Activated CD4-positive, alpha-beta T cell treated with anti-CD3 and anti-CD28 coated beads, Interleukin-2, amount 10 ng/mL, durations not matched to agents 7 days and 5 days (primary cell): ENCODE data around the gene NUP93. TPM values are rescaled to one million over a fixed set of nuclear protein-coding genes. Genes with fewer than 3 reads are reported as not detected.
A peak's percentile ranks its signal among the peaks of the same experiment; 100 is the strongest.

ENCODE experiments used
- CTCF ChIA-PET: fragments of 350-600 bp; sonication (Branson Sonifier 250); formaldehyde crosslinking; loops from one replicate; lab custom pipeline; 2021; ENCODE audit warnings: antibody characterized with exemption; lab: Charles Lee
- POLR2A ChIA-PET: fragments of 350-600 bp; sonication (Branson Sonifier 250); formaldehyde crosslinking; loops from one replicate; lab custom pipeline; 2021; ENCODE audit warnings: antibody characterized with exemption; lab: Charles Lee
- DNase-seq: peaks from one replicate; pipeline ENCODE4 v3.0.0-alpha.2; 2020
- H3K27ac Mint-ChIP-seq: one replicate; pipeline ENCODE4 v1.8.0; 2021; ENCODE audit warnings: mild to moderate bottlenecking, moderate library complexity, mixed read lengths
- H3K27me3 Mint-ChIP-seq: one replicate; pipeline ENCODE4 v1.8.0; 2021; ENCODE audit warnings: mixed read lengths
- H3K36me3 Mint-ChIP-seq: one replicate; pipeline ENCODE4 v1.8.0; 2021; ENCODE audit warnings: low read depth, mixed read lengths
- H3K4me1 Mint-ChIP-seq: one replicate; pipeline ENCODE4 v1.8.0; 2021; ENCODE audit warnings: mixed read lengths
- H3K4me3 Mint-ChIP-seq: one replicate; pipeline ENCODE4 v1.8.0; 2021; ENCODE audit warnings: mild to moderate bottlenecking, moderate library complexity, mixed read lengths
- H3K9me3 Mint-ChIP-seq: one replicate; pipeline ENCODE4 v1.8.0; 2021; ENCODE audit warnings: mixed read lengths
- total RNA-seq, 2 experiments: library from RNA; stranded (reverse); gene quantifications; one replicate each; pipeline ENCODE4 v1.2.3, GENCODE V29; 2021

The NUP93 gene
- 10 to 100 TPM; 85.0 to 85.9 TPM for total RNA-seq

DNA sequence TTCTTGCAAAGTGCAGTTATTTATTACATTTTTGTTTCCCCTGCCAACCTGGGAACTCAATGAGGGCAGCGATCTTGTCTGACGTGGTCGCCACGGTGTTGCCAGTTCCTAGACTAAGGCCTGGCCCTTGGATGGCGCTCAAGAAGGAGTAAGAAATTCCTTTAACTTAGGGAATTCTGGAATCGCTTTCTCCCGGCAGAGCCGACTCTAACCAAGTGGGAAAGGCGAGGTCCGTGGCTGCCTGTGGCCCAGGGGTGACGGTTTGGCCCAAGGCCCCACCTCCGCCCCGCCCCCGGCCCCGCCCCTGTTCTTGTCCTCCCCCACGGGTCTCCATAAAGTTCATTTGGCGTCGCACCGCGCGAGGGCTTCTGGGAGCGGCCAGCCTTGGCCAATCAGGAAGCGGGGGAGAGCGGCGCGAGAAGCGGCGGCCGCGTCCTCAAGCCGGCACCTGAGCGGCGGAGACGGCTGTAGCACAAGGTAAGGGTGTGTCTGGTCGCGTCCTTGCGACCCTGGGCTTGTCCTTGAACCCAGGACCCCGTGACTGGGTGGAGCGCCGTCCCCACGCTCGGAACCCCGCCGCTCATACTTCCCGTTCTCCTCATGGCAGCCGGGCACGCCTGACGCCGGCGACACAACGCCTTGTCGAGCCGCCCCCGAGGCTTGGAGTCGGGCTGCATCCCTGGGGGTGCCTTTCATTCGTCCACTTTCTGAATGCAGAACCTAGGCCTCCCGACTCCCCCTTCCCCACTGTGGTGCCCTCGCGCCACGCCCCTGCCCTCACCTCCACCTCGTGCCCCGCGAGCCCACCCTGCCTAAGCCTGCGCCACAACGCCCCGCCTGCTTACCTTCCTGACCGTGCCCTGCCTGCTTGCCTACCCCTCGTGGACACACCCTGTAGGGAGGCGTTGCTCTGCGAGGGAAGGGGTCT is at the start of gene NUP93:
TSS of gene NUP93 (plus strand) at position 395 of the 928 bp plus-strand sequence. CDS start 18,119 bp downstream, outside the sequence.
- peaks cover 13% of the 10 kb centered on the region for H3K4me1 Mint-ChIP-seq
- CTCF ChIA-PET, result interaction anchor here (0.6 to 1.5 kb wide), 3 partner anchors 12 to 44 kb away, joined by 3 to 5 read pairs (median 4); no protein-coding TSS in a partner anchor
- peak; percentile 94 for DNase-seq
- peak within 1 kb of the TSS; percentile 81 for H3K27ac Mint-ChIP-seq
- no peak within 1 kb of the TSS for H3K4me3 Mint-ChIP-seq
- H3K9me3 Mint-ChIP-seq, result no peaks in the 10 kb centered on the region
- POLR2A ChIA-PET, result no interaction called here
- H3K27me3 Mint-ChIP-seq, result no peaks in the 10 kb centered on the region
- no peaks in the 10 kb centered on the region for H3K36me3 Mint-ChIP-seq

DNA sequence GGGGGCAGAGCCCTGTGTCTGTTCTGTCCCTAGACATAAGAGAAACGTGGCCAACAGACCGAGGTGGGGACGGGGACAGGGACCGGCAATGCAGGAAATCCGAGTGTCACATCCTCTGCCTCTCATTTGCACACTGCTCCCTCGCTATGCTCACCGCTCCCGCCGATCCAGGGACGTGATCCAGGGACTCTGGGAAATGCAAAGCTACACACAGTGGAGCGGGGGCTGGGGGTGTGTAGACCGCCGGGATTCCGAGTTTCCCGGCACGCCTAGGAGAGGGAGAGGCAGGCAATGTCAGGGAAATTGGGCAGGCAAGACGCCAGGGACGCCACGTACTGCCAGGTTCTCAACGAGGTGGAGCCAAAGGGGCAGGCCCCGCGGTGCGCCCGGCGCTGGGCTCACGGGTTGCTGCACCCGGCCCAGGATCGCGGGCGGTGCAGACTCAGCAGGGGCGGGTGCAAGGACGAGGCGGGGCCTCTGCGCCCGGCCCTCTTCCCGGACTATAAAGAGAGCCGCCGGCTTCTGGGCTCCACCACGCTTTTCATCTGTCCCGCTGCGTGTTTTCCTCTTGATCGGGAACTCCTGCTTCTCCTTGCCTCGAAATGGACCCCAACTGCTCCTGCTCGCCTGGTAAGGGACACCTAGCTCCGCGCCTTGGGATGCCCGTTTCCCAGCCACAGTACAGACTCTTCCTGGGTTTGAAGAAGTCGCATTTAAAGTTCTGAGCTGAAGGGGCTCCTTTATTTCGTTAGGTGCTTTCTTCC is 47.8 kb upstream of the NUP93 start, which contains the start of gene MT1X:
TSS of gene MT1X (plus strand) at position 532 of the 764 bp plus-strand sequence. CDS start at position 603, 71 bp downstream.
- Mint-ChIP-seq H3K4me1 (peaks cover 26% of the 10 kb centered on the region), H3K9me3 (peaks cover 3% of the 10 kb centered on the region), H3K27me3 (no peaks in the 10 kb centered on the region), H3K4me3 (peak within 1 kb of the TSS; percentile 95), H3K36me3 (peaks cover 5% of the 10 kb centered on the region), H3K27ac (peak within 1 kb of the TSS; percentile 96)
- DNase-seq, result peak; percentile 92
- ChIA-PET POLR2A (interaction anchor here (0.6 kb wide), 1 partner anchor 27 kb away, joined by 3 read pairs; no protein-coding TSS in a partner anchor), CTCF (interaction anchor here (0.6 to 1.5 kb wide), 6 partner anchors 10 to 27 kb away, joined by 3 to 5 read pairs (median 4); partner anchors contain the start of gene MT1H)

DNA sequence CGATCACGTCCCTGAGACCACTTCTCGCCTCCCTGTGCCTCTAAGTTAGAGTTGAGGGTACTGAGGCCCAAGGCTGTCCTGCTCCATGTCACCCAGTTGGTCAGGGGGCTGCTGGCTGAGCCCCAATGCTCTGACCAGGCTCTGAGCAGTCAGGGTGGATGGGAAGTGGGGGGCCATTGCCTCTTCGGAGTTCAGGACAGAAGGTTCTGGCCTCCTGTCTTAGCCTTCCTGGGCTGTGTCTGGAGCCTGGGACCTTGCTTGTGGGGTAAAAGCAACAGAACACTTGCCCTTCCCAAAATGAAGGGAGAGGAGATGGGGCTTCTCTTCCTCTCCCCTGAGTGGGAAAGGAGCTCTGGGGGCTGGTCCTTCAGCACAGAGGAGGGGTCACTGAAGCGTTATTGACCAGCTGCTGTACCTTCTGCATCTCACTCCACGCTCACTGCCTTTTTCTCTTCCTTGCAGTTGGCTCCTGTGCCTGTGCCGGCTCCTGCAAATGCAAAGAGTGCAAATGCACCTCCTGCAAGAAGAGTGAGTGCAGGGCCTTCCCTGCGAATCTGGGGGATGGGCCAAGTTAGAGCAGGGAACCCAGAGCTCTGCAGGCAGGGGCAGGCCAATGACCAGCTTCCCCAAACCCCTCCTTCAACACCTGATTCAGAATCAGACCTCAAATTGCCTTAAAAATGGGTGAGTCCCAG is 47.1 kb upstream of the NUP93 start:
- ChIA-PET CTCF (interaction anchor here (0.9 to 1.5 kb wide), 5 partner anchors 11 to 27 kb away, joined by 3 to 5 read pairs (median 4); partner anchors contain the start of gene MT1H), POLR2A (interaction anchor here (0.6 kb wide), 1 partner anchor 26 kb away, joined by 3 read pairs; no protein-coding TSS in a partner anchor)
- Mint-ChIP-seq H3K4me3 (peak overlapping the region; percentile 95), H3K9me3 (peaks cover 4% of the 10 kb centered on the region), H3K27ac (peak overlapping the region; percentile 96), H3K4me1 (peaks cover 26% of the 10 kb centered on the region), H3K27me3 (no peaks in the 10 kb centered on the region), H3K36me3 (peaks cover 5% of the 10 kb centered on the region)
- DNase-seq, result peak; percentile 17

DNA sequence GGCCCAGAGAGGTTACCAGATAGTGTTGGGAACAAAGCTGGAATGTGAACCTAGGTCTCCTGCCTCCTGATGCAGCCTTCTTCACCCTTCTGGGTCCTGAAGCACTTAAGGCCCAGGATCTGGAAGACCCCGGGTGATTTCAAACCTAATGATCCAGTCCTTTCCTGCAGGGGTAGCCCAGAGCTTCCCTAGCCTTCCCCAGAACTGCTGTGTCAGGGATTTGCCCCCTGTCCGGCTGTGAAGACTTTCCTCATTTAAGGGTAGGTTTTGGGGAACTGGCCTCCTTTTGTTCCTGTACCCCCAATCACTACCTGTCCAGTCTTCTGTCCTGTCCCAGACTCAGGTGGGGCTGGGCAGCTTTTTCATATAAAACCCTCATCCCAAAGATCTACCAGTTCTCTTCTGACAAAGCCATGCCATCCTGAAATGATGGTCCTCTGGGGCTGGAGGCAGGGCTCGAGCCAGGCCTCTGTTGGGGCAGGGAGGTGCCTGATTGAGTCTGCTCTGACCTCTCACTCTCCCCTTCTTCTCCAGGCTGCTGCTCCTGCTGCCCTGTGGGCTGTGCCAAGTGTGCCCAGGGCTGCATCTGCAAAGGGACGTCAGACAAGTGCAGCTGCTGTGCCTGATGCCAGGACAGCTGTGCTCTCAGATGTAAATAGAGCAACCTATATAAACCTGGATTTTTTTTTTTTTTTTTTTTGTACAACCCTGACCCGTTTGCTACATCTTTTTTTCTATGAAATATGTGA is 46.3 kb upstream of the NUP93 start:
- Mint-ChIP-seq H3K36me3 (peaks cover 5% of the 10 kb centered on the region), H3K9me3 (peaks cover 6% of the 10 kb centered on the region), H3K27me3 (peaks cover 1% of the 10 kb centered on the region), H3K4me1 (peaks cover 26% of the 10 kb centered on the region), H3K27ac (no peak overlapping the region), H3K4me3 (peak overlapping the region; percentile 95)
- ChIA-PET CTCF (interaction anchor here (0.7 to 3.5 kb wide), 7 partner anchors 12 to 444 kb away, joined by 3 to 21 read pairs (median 4); no protein-coding TSS in a partner anchor), POLR2A (no interaction called here)
- no peak for DNase-seq

DNA sequence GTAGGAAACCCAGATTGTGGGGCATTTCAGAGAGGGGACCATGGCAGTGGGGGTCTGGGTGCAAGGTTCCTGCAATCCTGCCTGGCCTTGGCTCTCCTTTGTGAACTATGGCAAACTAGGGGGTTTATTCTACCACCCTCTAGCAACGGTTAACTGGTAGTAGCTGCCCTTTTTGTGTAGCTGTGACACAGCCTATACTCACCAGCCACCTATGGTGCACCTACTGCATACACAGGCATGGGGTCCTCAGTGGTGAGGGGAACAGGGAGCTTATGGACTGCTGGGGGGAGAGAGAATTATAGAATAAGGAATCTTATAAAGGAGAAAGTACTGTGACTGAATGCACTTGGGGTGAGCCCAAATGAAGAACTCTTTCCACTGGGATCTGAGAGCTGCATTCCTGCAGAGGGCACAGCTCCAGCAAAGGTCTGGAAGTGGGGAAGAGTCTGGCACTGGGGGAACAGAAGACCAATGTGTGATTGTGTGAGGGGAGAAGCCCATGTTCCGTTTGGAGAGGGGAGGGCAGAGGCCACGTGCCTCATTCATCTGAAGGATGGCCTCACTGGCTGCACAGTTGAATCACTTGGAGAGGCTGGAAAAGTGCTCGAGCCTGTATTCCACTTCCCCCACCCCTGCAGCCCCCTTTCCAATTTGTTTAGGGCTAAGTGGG is 45.5 kb upstream of the NUP93 start:
- ChIA-PET POLR2A (no interaction called here), CTCF (interaction anchor here (0.7 to 3.5 kb wide), 4 partner anchors 17 to 443 kb away, joined by 3 to 21 read pairs (median 4); no protein-coding TSS in a partner anchor)
- H3K9me3 Mint-ChIP-seq, result peaks cover 6% of the 10 kb centered on the region
- peaks cover 5% of the 10 kb centered on the region for H3K36me3 Mint-ChIP-seq
- DNase-seq, result no peak
- peak overlapping the region; percentile 95 for H3K4me3 Mint-ChIP-seq
- peaks cover 26% of the 10 kb centered on the region for H3K4me1 Mint-ChIP-seq
- H3K27ac Mint-ChIP-seq, result no peak overlapping the region
- H3K27me3 Mint-ChIP-seq, result peaks cover 1% of the 10 kb centered on the region

DNA sequence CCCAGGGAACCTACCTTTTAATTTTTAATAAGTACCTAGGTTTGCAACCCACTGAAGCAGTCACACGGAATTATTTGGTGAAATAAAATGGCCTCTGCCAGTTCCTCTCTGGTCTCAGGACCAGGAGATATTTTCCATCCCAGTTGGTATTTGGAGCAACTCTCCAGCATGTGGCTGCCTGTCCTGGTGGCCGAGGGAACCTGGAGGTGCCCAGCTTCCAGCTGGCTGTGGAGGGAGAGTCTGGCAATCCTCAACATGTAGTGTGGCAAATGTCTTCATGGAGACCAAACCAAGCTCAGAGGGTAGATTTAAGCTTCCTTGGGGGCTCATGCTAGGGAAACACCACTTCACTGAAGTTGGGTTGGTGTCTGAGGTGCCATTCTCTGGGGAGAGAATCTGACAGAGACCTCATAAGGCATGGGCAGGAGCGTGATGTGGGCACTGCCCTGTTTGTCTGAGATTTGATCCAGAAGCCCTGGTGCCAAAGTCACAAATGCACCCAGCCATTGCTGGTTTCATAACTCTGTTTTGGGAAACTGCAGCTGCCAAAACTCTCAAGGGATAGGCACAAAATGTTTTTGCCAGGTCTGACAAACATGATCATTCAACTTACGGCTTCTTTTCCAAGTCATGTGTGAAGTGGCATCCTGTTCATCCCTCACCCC is 44.9 kb upstream of the NUP93 start:
- H3K9me3 Mint-ChIP-seq, result peaks cover 6% of the 10 kb centered on the region
- POLR2A ChIA-PET, result no interaction called here

DNA sequence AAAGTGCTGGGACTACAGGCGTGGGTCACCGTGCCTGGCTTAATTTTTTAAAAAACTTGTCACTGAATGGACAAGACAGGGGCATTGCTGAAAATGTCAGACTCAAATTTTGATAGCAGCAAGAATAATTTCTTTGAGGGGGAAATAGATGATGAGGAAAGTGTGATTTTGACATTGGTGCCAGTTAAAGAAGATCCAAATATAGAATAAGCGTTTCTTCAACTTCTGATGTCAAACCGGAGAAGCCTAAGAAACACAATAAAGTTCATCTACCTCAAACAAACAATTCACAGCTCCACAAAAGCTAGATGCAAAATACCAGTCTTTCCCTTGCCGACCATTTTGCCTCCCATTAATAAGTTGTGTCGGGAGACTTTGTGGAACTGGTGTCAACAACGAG is 43.2 kb upstream of the NUP93 start:
- no peak overlapping the region for H3K4me3 Mint-ChIP-seq
- H3K27ac Mint-ChIP-seq, result no peak overlapping the region
- H3K9me3 Mint-ChIP-seq, result peaks cover 6% of the 10 kb centered on the region
- ChIA-PET POLR2A (no interaction called here), CTCF (interaction anchor here (3.5 kb wide), 1 partner anchor 15 kb away, joined by 21 read pairs; no protein-coding TSS in a partner anchor)
- peaks cover 1% of the 10 kb centered on the region for H3K27me3 Mint-ChIP-seq
- H3K36me3 Mint-ChIP-seq, result peaks cover 5% of the 10 kb centered on the region
- H3K4me1 Mint-ChIP-seq, result peaks cover 18% of the 10 kb centered on the region
- DNase-seq, result no peak

More for the DNA sequence above, 44.9 kb upstream of the NUP93 start:
- H3K4me1 Mint-ChIP-seq, result peaks cover 26% of the 10 kb centered on the region
- no peak for DNase-seq
- CTCF ChIA-PET, result interaction anchor here (0.8 to 3.5 kb wide), 4 partner anchors 17 to 108 kb away, joined by 3 to 21 read pairs (median 3); no protein-coding TSS in a partner anchor
- no peak overlapping the region for H3K4me3 Mint-ChIP-seq
- H3K27me3 Mint-ChIP-seq, result peaks cover 1% of the 10 kb centered on the region
- peaks cover 5% of the 10 kb centered on the region for H3K36me3 Mint-ChIP-seq
- H3K27ac Mint-ChIP-seq, result no peak overlapping the region

DNA sequence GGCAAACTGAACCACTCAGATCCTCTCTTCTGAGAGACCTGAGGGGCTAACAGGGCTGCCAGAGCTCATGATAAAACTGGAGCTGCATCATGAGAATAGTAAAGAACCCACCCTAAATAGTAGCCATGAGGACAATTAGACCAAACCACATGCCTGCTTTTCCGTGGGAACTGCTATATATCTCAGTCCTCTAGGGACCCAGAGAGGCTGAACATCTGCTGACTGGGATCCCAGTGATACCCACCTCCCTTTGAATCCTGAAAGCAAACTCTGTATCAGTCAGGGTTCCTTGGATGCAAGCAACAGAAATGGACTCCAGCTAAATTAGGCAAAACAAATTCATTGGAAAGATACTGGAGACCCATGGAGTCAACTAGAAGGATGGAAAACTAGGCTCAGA is 41.2 kb upstream of the NUP93 start:
- Mint-ChIP-seq H3K36me3 (peaks cover 5% of the 10 kb centered on the region), H3K4me3 (no peak overlapping the region), H3K27me3 (peaks cover 1% of the 10 kb centered on the region), H3K4me1 (peaks cover 8% of the 10 kb centered on the region), H3K9me3 (peaks cover 6% of the 10 kb centered on the region), H3K27ac (no peak overlapping the region)
- DNase-seq, result no peak
- ChIA-PET CTCF (interaction anchor here (1.2 to 1.7 kb wide), 2 partner anchors 13 to 44 kb away, joined by 3 to 6 read pairs; no protein-coding TSS in a partner anchor), POLR2A (no interaction called here)

DNA sequence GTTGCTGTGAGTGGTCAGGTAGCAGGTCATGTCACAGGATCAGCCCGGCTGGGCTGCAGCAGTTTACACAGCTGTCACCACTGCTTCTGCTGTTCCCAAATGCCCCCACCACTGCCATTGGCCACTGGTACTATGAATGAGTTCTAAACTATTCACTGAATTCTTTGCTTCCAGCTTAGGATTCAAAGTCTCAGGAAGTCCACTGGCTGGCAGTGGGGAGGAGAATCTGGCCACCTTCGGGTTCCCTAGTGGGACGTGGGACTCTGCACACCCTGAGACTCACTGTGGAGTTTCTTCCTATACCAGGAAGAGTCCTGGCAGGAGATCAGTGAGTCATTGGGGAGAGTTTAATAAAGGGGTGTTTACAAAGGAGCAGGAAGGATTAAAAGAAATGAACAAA is 40.8 kb upstream of the NUP93 start:
- H3K9me3 Mint-ChIP-seq, result peaks cover 6% of the 10 kb centered on the region
- H3K4me1 Mint-ChIP-seq, result peaks cover 4% of the 10 kb centered on the region
- peaks cover 1% of the 10 kb centered on the region for H3K27me3 Mint-ChIP-seq
- ChIA-PET CTCF (interaction anchor here (1.2 to 1.7 kb wide), 2 partner anchors 13 to 45 kb away, joined by 3 to 6 read pairs; no protein-coding TSS in a partner anchor), POLR2A (no interaction called here)
- no peak overlapping the region for H3K4me3 Mint-ChIP-seq
- no peak for DNase-seq
- H3K36me3 Mint-ChIP-seq, result peaks cover 5% of the 10 kb centered on the region
- H3K27ac Mint-ChIP-seq, result no peak overlapping the region

DNA sequence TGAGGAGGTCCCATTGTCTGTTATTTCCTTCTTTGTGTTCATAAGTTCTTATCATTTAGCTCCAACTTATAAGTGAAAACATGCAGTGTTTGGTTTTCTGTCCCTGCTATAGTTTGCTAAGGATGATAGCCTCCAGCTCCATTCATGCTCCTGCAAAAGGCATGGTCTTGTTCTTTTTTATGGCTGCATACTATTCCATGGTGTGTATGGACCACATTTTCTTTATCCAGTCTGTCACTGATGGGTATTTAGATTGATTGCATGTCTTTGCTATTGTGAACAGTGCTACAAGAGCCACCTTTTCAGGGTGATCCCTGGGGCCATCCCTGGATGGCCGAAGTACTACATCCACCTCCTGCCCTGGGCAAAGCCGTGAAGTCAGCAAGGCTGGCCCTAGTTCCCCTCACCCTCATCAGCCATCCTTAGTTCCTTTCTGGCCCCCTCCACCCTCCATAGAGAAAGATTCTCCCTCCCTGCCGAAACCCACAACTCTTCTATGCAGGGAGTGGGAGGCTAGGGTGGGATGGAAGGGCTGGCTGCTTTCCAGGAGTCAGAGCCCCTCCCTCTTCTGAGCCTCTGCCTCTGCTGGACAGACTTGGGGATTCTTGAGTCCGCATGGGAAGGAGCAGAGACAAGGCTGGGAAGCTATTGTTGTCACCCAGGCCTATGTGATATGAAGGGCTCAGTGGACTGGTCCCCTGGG is 39.4 kb upstream of the NUP93 start:
- ChIA-PET POLR2A (no interaction called here), CTCF (no interaction called here)
- Mint-ChIP-seq H3K27ac (no peak overlapping the region), H3K4me1 (no peaks in the 10 kb centered on the region), H3K36me3 (peaks cover 5% of the 10 kb centered on the region), H3K9me3 (peaks cover 6% of the 10 kb centered on the region), H3K27me3 (peaks cover 1% of the 10 kb centered on the region), H3K4me3 (no peak overlapping the region)
- no peak for DNase-seq
